Muscle of leg (tissue), 11 donors: ENCODE measurements around the gene FKBP14. TPM values are rescaled to one million over a fixed set of nuclear protein-coding genes. Genes with fewer than 3 reads are reported as not detected.

Experiments
- DNase-seq: peaks from one replicate; pipeline ENCODE4 v3.0.0; 2013
- H3K27ac ChIP-seq: one replicate; pipeline ENCODE4 v1.5.1; 2013; ENCODE audit warnings: mild to moderate bottlenecking, low read length, control low read depth
- H3K27me3 ChIP-seq: one replicate; pipeline ENCODE4 v1.6.1; 2013; ENCODE audit warnings: low read length; ENCODE audit not compliant: control insufficient read depth, insufficient read depth
- H3K36me3 ChIP-seq: one replicate; pipeline ENCODE4 v1.6.1; 2013; ENCODE audit warnings: low read length; ENCODE audit not compliant: control insufficient read depth, insufficient read depth
- H3K4me1 ChIP-seq: one replicate; pipeline ENCODE4 v1.6.1; 2013; ENCODE audit warnings: low read length; ENCODE audit not compliant: control insufficient read depth, insufficient read depth
- H3K4me3 ChIP-seq: one replicate; pipeline ENCODE4 v1.5.1; 2013; ENCODE audit warnings: low read length, control low read depth
- H3K9me3 ChIP-seq: replicated peaks from 2 replicates; pipeline ENCODE4 v1.6.1; 2013; ENCODE audit warnings: low read depth, low read length; ENCODE audit not compliant: control insufficient read depth
- WGBS: methylation state at CpG from one replicate; pipeline ENCODE4 v1.1.5; 2013; ENCODE audit warnings: missing lambda C conversion rate; ENCODE audit not compliant: insufficient coverage; 5-methylcytosine and 5-hydroxymethylcytosine counted together
- polyA plus RNA-seq, 8 donors: library from polyadenylated mRNA; unstranded; fragments of 120-200 nt; gene quantifications; one replicate each; pipeline versions ENCODE4 v1.2.1 to v1.2.3, GENCODE V29; 2013; ENCODE audit warnings: inconsistent platforms in 1 of 8, low replicate concordance in 1 of 8; ENCODE audit not compliant: insufficient read length in 8 of 8, insufficient read depth in 1 of 8
- total RNA-seq: library from RNA; stranded (reverse); fragments of 120-200 nt; gene quantifications from one replicate; pipeline ENCODE4 v1.2.4, GENCODE V29; 2013

FKBP14 gene
- total and polyA plus RNA-seq, 9 donors: 14.5 to 36.7 (median 23.4) TPM

GRCh38 chr7:30038196-30038980, 11.9 kb upstream of the FKBP14 start:
- no peak overlapping the region for H3K27ac ChIP-seq
- H3K4me1 ChIP-seq: no peaks in the 10 kb centered on the region
- DNase-seq: peak; percentile 84
- no peaks in the 10 kb centered on the region for H3K9me3 ChIP-seq
- no peaks in the 10 kb centered on the region for H3K36me3 ChIP-seq
- no peaks in the 10 kb centered on the region for H3K27me3 ChIP-seq
- 40% methylated on average over 1 of the region's 3 CpGs for WGBS
- no peak overlapping the region for H3K4me3 ChIP-seq

- Histone ChIP-seq H3K9me3 (no peaks in the 10 kb centered on the region), H3K27ac (no peak overlapping the region), H3K4me1 (no peaks in the 10 kb centered on the region), H3K27me3 (no peaks in the 10 kb centered on the region), H3K36me3 (no peaks in the 10 kb centered on the region), H3K4me3 (no peak overlapping the region)
- DNase-seq: no peak
- WGBS: 94% methylated on average over 1 of the region's 2 CpGs
Observed at GRCh38 chr7:30036220-30036619, 9.7 kb upstream of the FKBP14 start.

- Histone ChIP-seq H3K27me3 (no peaks in the 10 kb centered on the region), H3K9me3 (no peaks in the 10 kb centered on the region), H3K4me1 (peaks cover 5% of the 10 kb centered on the region), H3K36me3 (no peaks in the 10 kb centered on the region), H3K27ac (no peak overlapping the region), H3K4me3 (no peak overlapping the region)
- WGBS: no CpG with 5 or more reads among the region's 3 CpGs
- no peak for DNase-seq
Observed at GRCh38 chr7:30034501-30034900, 8.0 kb upstream of the FKBP14 start.

GRCh38 chr7:30032310-30033125, 6.0 kb upstream of the FKBP14 start:
- WGBS: no CpG with 5 or more reads among the region's 4 CpGs
- Histone ChIP-seq H3K27ac (no peak overlapping the region), H3K9me3 (no peaks in the 10 kb centered on the region), H3K36me3 (no peaks in the 10 kb centered on the region), H3K4me3 (no peak overlapping the region), H3K4me1 (peaks cover 7% of the 10 kb centered on the region), H3K27me3 (no peaks in the 10 kb centered on the region)
- peak; percentile 31 for DNase-seq

- DNase-seq: peak; percentile 9
- Histone ChIP-seq H3K9me3 (no peaks in the 10 kb centered on the region), H3K27ac (no peak overlapping the region), H3K4me3 (peak overlapping the region; percentile 65), H3K27me3 (no peaks in the 10 kb centered on the region), H3K36me3 (no peaks in the 10 kb centered on the region), H3K4me1 (peaks cover 10% of the 10 kb centered on the region)
- WGBS: 0% methylated on average over 1 of the region's 6 CpGs
Observed at GRCh38 chr7:30029696-30030095, 3.2 kb upstream of the FKBP14 start.

- peak overlapping the region; percentile 90 for H3K27ac ChIP-seq
- peaks cover 10% of the 10 kb centered on the region for H3K4me1 ChIP-seq
- H3K9me3 ChIP-seq: no peaks in the 10 kb centered on the region
- peak; percentile 56 for DNase-seq
- under 1% methylated on average over 36 of the region's 42 CpGs for WGBS
- no peaks in the 10 kb centered on the region for H3K36me3 ChIP-seq
- H3K27me3 ChIP-seq: no peaks in the 10 kb centered on the region
- H3K4me3 ChIP-seq: peak overlapping the region; percentile 65
Observed at GRCh38 chr7:30028749-30029635, 2.5 kb upstream of the FKBP14 start.

GRCh38 chr7:30028216-30028748, 1.8 kb upstream of the FKBP14 start, which contains the start of gene PLEKHA8:
TSS of gene PLEKHA8 (plus strand) at chr7:30028412. CDS start at chr7:30028763, 351 bp downstream.
- under 1% methylated on average over 65 of the region's 70 CpGs for WGBS
- no peaks in the 10 kb centered on the region for H3K27me3 ChIP-seq
- no peaks in the 10 kb centered on the region for H3K36me3 ChIP-seq
- no peaks in the 10 kb centered on the region for H3K9me3 ChIP-seq
- peaks cover 10% of the 10 kb centered on the region for H3K4me1 ChIP-seq
- DNase-seq: peak; percentile 95
- peak within 1 kb of the TSS; percentile 90 for H3K27ac ChIP-seq
- peak within 1 kb of the TSS; percentile 65 for H3K4me3 ChIP-seq

- Histone ChIP-seq H3K36me3 (no peaks in the 10 kb centered on the region), H3K27ac (peak overlapping the region; percentile 90), H3K27me3 (no peaks in the 10 kb centered on the region), H3K4me1 (peaks cover 10% of the 10 kb centered on the region), H3K4me3 (peak overlapping the region; percentile 65), H3K9me3 (no peaks in the 10 kb centered on the region)
- WGBS: 0% methylated on average over 2 of the region's 9 CpGs
- DNase-seq: no peak
Observed at GRCh38 chr7:30027740-30028215, 1.3 kb upstream of the FKBP14 start.

- WGBS: 0% methylated on average over 1 of the region's 10 CpGs
- peak overlapping the region; percentile 65 for H3K4me3 ChIP-seq
- H3K36me3 ChIP-seq: no peaks in the 10 kb centered on the region
- peak overlapping the region; percentile 90 for H3K27ac ChIP-seq
- H3K9me3 ChIP-seq: no peaks in the 10 kb centered on the region
- no peaks in the 10 kb centered on the region for H3K27me3 ChIP-seq
- H3K4me1 ChIP-seq: peaks cover 10% of the 10 kb centered on the region
- DNase-seq: peak; percentile 61
Observed at GRCh38 chr7:30027065-30027456, 559 bp upstream of the FKBP14 start.
